ENCODE data around the gene NHLRC4. TPM values are rescaled to one million over a fixed set of nuclear protein-coding genes. Genes with fewer than 3 reads are reported as not detected.

Gene NHLRC4
- total and polyA plus RNA-seq, 9 of the 15 experiments (the other 6 are each of a cell fraction or from before 2014, with no cell fraction given), result 0.24 to 3.7 (median 1.3) TPM; not detected in 2

- no peak for TF ChIP-seq CBFA2T2 (conservative IDR thresholded peaks at IDR 0.05)
- TF ChIP-seq ZNF23 (CRISPR knock-in tag; IDR thresholded peaks at IDR 0.05), result no peak
- no peak for TF ChIP-seq BRD4 (IDR thresholded peaks at IDR 0.05)
- no peak for TF ChIP-seq MIER1 (IDR thresholded peaks at IDR 0.05; ENCODE audit: low read depth)
- no peak for TF ChIP-seq BRF1 (IDR thresholded peaks at IDR 0.05; ENCODE audit: borderline replicate concordance, extremely low read depth, insufficient read length)
- TF ChIP-seq TRIM28 (IDR thresholded peaks at IDR 0.05), result no peak
- TF ChIP-seq FOXA1 (IDR thresholded peaks at IDR 0.05; ENCODE audit: borderline replicate concordance), result no peak
- TF ChIP-seq, protein P1, sequence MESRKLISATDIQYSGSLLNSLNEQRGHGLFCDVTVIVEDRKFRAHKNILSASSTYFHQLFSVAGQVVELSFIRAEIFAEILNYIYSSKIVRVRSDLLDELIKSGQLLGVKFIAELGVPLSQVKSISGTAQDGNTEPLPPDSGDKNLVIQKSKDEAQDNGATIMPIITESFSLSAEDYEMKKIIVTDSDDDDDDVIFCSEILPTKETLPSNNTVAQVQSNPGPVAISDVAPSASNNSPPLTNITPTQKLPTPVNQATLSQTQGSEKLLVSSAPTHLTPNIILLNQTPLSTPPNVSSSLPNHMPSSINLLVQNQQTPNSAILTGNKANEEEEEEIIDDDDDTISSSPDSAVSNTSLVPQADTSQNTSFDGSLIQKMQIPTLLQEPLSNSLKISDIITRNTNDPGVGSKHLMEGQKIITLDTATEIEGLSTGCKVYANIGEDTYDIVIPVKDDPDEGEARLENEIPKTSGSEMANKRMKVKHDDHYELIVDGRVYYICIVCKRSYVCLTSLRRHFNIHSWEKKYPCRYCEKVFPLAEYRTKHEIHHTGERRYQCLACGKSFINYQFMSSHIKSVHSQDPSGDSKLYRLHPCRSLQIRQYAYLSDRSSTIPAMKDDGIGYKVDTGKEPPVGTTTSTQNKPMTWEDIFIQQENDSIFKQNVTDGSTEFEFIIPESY (CRISPR knock-in tag; IDR thresholded peaks at IDR 0.05), result no peak
- TF ChIP-seq MXD1 (CRISPR knock-in tag; IDR thresholded peaks at IDR 0.05; ENCODE audit: borderline replicate concordance, poor library complexity, severe bottlenecking), result no peak
- no peak for TF ChIP-seq ZNF124 (CRISPR knock-in tag; IDR thresholded peaks at IDR 0.05)
- TF ChIP-seq ZNF609 (CRISPR knock-in tag; IDR thresholded peaks at IDR 0.05; ENCODE audit: borderline replicate concordance), result no peak
- TF ChIP-seq RBFOX2 (IDR thresholded peaks at IDR 0.05; ENCODE audit: low read depth, low read length), result peak; percentile 79
- TF ChIP-seq MEF2A (IDR thresholded peaks at IDR 0.05; ENCODE audit: control insufficient read depth, low read depth, low read length), result no peak
- TF ChIP-seq CC2D1A (IDR thresholded peaks at IDR 0.05), result no peak
- TF ChIP-seq, protein P2, sequence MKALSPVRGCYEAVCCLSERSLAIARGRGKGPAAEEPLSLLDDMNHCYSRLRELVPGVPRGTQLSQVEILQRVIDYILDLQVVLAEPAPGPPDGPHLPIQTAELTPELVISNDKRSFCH (CRISPR knock-in tag; IDR thresholded peaks at IDR 0.05), result no peak
- TF ChIP-seq, protein P2 (tag; IDR thresholded peaks at IDR 0.05), result 0 out of 2 replicates have a peak, but pooled peaks have one; percentile 37
- TF ChIP-seq MXI1 (IDR thresholded peaks at IDR 0.05; ENCODE audit: low read depth, low read length), result 0 out of 2 replicates have a peak, but pooled peaks have one; percentile 20
- TF ChIP-seq LEF1 (IDR thresholded peaks at IDR 0.05), result no peak
- no peak for TF ChIP-seq ZNF232 (CRISPR knock-in tag; IDR thresholded peaks at IDR 0.05)
- TF ChIP-seq DACH1 (IDR thresholded peaks at IDR 0.05; ENCODE audit: partially characterized antibody), result no peak
- no peak for TF ChIP-seq SNIP1 (IDR thresholded peaks at IDR 0.05; ENCODE audit: low read depth)
- peak; percentile 70; the same call in 1 of the 2 replicates for TF ChIP-seq HDAC8 (tag; IDR thresholded peaks at IDR 0.05)
These were observed 38.4 kb upstream of the NHLRC4 start (continued) for GRCh38 chr16:528111-529011.
